Calu3 (cell line): ENCODE results near the gene PAPPA. TPM values are rescaled to one million over a fixed set of nuclear protein-coding genes. Genes with fewer than 3 reads are reported as not detected.

Experiments used
- BruUV-seq: library from RNA; stranded (reverse); fragments of 400-500 nt; replicated peaks from 2 replicates; lab custom pipeline; 2021; lab: Mats Ljungman, UMichigan
- CTCF ChIA-PET: fragments of 300-600 bp; sonication (Branson Sonifier 250); formaldehyde crosslinking; loops from one replicate; lab custom pipeline; 2022; ENCODE audit warnings: antibody characterized with exemption; lab: Charles Lee
- DNase-seq: peaks from one replicate; pipeline ENCODE4 v3.0.0; 2022
- H3K27ac Mint-ChIP-seq: one replicate; pipeline ENCODE4 v1.8.0; 2022; ENCODE audit warnings: mixed read lengths; ENCODE audit not compliant: unreplicated experiment
- H3K27me3 Mint-ChIP-seq: one replicate; pipeline ENCODE4 v1.8.0; 2022; ENCODE audit warnings: mixed read lengths; ENCODE audit not compliant: unreplicated experiment
- H3K36me3 Mint-ChIP-seq: one replicate; pipeline ENCODE4 v1.8.0; 2022; ENCODE audit warnings: mild to moderate bottlenecking, moderate library complexity, mixed read lengths; ENCODE audit not compliant: insufficient read depth, unreplicated experiment
- H3K4me1 Mint-ChIP-seq: one replicate; pipeline ENCODE4 v1.8.0; 2022; ENCODE audit warnings: mild to moderate bottlenecking, low read depth, mixed read lengths; ENCODE audit not compliant: unreplicated experiment
- H3K4me3 Mint-ChIP-seq: one replicate; pipeline ENCODE4 v1.8.0; 2022; ENCODE audit warnings: mild to moderate bottlenecking, low read depth, moderate library complexity, mixed read lengths; ENCODE audit not compliant: unreplicated experiment
- H3K9me3 Mint-ChIP-seq: one replicate; pipeline ENCODE4 v1.8.0; 2022; ENCODE audit warnings: low read depth, mixed read lengths; ENCODE audit not compliant: unreplicated experiment
- intact Hi-C: fragments of 100-400 bp; cut with micrococcal nuclease; formaldehyde crosslinking; loops from one replicate; pipeline ENCODE4 v1.10.0; 2022; ENCODE audit not compliant: unreplicated experiment
- total RNA-seq: library from RNA; stranded (reverse); gene quantifications from 2 replicates; pipeline ENCODE4 v1.2.3, GENCODE V29; 2022
- TF ChIP-seq, protein P1 (sequence below): fragments of 200-600 bp; IDR thresholded peaks from one replicate; pipeline ENCODE4 v1.8.0; 2022; ENCODE audit warnings: antibody characterized with exemption; ENCODE audit not compliant: unreplicated experiment

Gene PAPPA
- total RNA-seq, 1 experiment from 2014 or later, result not detected

GRCh38 chr9:116166713-116167112 is 13.1 kb downstream of the PAPPA start:
- H3K9me3 Mint-ChIP-seq, result peaks cover 2% of the 10 kb centered on the region
- TF ChIP-seq, protein P1, sequence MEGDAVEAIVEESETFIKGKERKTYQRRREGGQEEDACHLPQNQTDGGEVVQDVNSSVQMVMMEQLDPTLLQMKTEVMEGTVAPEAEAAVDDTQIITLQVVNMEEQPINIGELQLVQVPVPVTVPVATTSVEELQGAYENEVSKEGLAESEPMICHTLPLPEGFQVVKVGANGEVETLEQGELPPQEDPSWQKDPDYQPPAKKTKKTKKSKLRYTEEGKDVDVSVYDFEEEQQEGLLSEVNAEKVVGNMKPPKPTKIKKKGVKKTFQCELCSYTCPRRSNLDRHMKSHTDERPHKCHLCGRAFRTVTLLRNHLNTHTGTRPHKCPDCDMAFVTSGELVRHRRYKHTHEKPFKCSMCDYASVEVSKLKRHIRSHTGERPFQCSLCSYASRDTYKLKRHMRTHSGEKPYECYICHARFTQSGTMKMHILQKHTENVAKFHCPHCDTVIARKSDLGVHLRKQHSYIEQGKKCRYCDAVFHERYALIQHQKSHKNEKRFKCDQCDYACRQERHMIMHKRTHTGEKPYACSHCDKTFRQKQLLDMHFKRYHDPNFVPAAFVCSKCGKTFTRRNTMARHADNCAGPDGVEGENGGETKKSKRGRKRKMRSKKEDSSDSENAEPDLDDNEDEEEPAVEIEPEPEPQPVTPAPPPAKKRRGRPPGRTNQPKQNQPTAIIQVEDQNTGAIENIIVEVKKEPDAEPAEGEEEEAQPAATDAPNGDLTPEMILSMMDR, result no peak
- no TSS peak for BruUV-seq
- intact Hi-C loops, result loop anchor here (5.0 to 10.0 kb wide), 2 partner anchors 472 to 574 kb away; no protein-coding TSS in a partner anchor
- no peak overlapping the region for H3K4me3 Mint-ChIP-seq
- H3K36me3 Mint-ChIP-seq, result no peaks in the 10 kb centered on the region
- H3K27ac Mint-ChIP-seq, result no peak overlapping the region
- DNase-seq, result no peak
- no peaks in the 10 kb centered on the region for H3K4me1 Mint-ChIP-seq
- peaks cover 26% of the 10 kb centered on the region for H3K27me3 Mint-ChIP-seq
- CTCF ChIA-PET, result no interaction called here

GRCh38 chr9:116168231-116168630 is 14.6 kb downstream of the PAPPA start:
- Mint-ChIP-seq H3K27me3 (peaks cover 40% of the 10 kb centered on the region), H3K36me3 (no peaks in the 10 kb centered on the region), H3K9me3 (peaks cover 2% of the 10 kb centered on the region), H3K4me1 (no peaks in the 10 kb centered on the region), H3K4me3 (no peak overlapping the region), H3K27ac (no peak overlapping the region)
- intact Hi-C loops, result loop anchor here (5.0 to 10.0 kb wide), 2 partner anchors 473 to 576 kb away; no protein-coding TSS in a partner anchor
- no peak for DNase-seq
- BruUV-seq, result no TSS peak
- CTCF ChIA-PET, result no interaction called here
- TF ChIP-seq, protein P1, result no peak

GRCh38 chr9:116172216-116172615 is 18.6 kb downstream of the PAPPA start:
- Mint-ChIP-seq H3K36me3 (no peaks in the 10 kb centered on the region), H3K9me3 (no peaks in the 10 kb centered on the region), H3K4me1 (no peaks in the 10 kb centered on the region), H3K27me3 (peaks cover 28% of the 10 kb centered on the region), H3K27ac (no peak overlapping the region), H3K4me3 (no peak overlapping the region)
- CTCF ChIA-PET, result no interaction called here
- TF ChIP-seq, protein P1, result no peak
- intact Hi-C loops, result no loop called here
- no peak for DNase-seq
- BruUV-seq, result no TSS peak

- no peaks in the 10 kb centered on the region for H3K36me3 Mint-ChIP-seq
- DNase-seq, result no peak
- H3K27me3 Mint-ChIP-seq, result peaks cover 28% of the 10 kb centered on the region
- CTCF ChIA-PET, result no interaction called here
- H3K9me3 Mint-ChIP-seq, result no peaks in the 10 kb centered on the region
- H3K27ac Mint-ChIP-seq, result no peak overlapping the region
- H3K4me3 Mint-ChIP-seq, result no peak overlapping the region
- TF ChIP-seq, protein P1, result no peak
- BruUV-seq, result no TSS peak
- intact Hi-C loops, result no loop called here
- no peaks in the 10 kb centered on the region for H3K4me1 Mint-ChIP-seq
Observed at GRCh38 chr9:116174347-116174746, 20.8 kb downstream of the PAPPA start.
